ENCODE results near the gene FAM20A.

Gene FAM20A

DNA sequence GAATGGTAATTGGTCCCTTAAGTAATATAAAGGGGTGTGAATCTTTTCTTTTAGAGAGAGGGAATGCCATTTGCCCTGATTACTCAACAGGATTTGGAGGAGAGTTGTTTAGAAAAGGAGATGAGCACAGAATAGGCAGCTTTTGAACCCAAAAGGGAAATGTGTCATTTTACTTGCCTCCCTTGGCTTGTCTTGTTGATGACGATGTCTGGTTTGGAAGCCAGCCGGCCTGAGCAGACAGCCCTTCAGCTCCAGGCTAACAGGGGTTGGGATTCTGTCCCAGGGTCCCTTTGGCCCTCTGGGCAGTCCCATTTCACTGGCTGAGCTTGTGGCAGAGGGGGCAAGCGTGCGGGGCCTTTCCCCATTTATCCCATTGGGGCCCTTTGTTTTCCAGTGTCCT is 111.2 kb downstream of the FAM20A start:
- DNase-seq: no peak
